Astrocyte of the hippocampus (primary cell): ENCODE data around the gene EML1.
A peak's percentile ranks its signal among the peaks of the same experiment; 100 is the strongest.

Experiments used
- DNase-seq: peaks from one replicate; pipeline ENCODE4 v3.0.0; 2011; ENCODE audit warnings: low read depth, low spot score

EML1 gene

GRCh38 chr14:99961826-99962518 is 168.8 kb downstream of the EML1 start:
- DNase-seq: no peak

GRCh38 chr14:99964979-99965378 is 171.8 kb downstream of the EML1 start:
- DNase-seq: no peak

- no peak for DNase-seq
These were observed 173.0 kb downstream of the EML1 start for GRCh38 chr14:99966037-99966835.

- no peak for DNase-seq
These were observed 173.7 kb downstream of the EML1 start for GRCh38 chr14:99966912-99967311.

GRCh38 chr14:99968191-99968920 is 175.1 kb downstream of the EML1 start:
- DNase-seq: peak; percentile 87

GRCh38 chr14:99968941-99969340 is 175.7 kb downstream of the EML1 start:
- DNase-seq: peak; percentile 41

GRCh38 chr14:99969673-99970322 is 176.6 kb downstream of the EML1 start:
- DNase-seq: no peak

- DNase-seq: peak; percentile 95
These were observed 178.1 kb downstream of the EML1 start for GRCh38 chr14:99971087-99971940.

- peak; percentile 31 for DNase-seq
These were observed 178.9 kb downstream of the EML1 start for GRCh38 chr14:99971941-99972747.

- no peak for DNase-seq
These were observed 179.7 kb downstream of the EML1 start for GRCh38 chr14:99972748-99973466.

- no peak for DNase-seq
These were observed 182.0 kb downstream of the EML1 start for GRCh38 chr14:99975190-99975589.

- no peak for DNase-seq
These were observed 182.8 kb downstream of the EML1 start for GRCh38 chr14:99976021-99976420.

- DNase-seq: no peak
These were observed 183.5 kb downstream of the EML1 start for GRCh38 chr14:99976681-99977080.

- no peak for DNase-seq
These were observed 187.1 kb downstream of the EML1 start for GRCh38 chr14:99980299-99980698.

- DNase-seq: no peak
These were observed 188.6 kb downstream of the EML1 start for GRCh38 chr14:99981806-99982205.

GRCh38 chr14:99982537-99983250 is 189.5 kb downstream of the EML1 start:
- DNase-seq: peak; percentile 78

GRCh38 chr14:99983251-99984015 is 190.2 kb downstream of the EML1 start:
- no peak for DNase-seq

GRCh38 chr14:99984036-99984435 is 190.8 kb downstream of the EML1 start:
- DNase-seq: no peak
